Activated T-helper 17 cell treated with anti-CD3 and anti-CD28 coated beads, Interleukin-2, amount 50 U/mL, for 72 hours (primary cell): ENCODE data around the gene HOXC6. TPM values are rescaled to one million over a fixed set of nuclear protein-coding genes. Genes with fewer than 3 reads are reported as not detected.
A peak's percentile ranks its signal among the peaks of the same experiment; 100 is the strongest.

Experiments
- ATAC-seq: fragments of 150-1000 bp; cut with Tn5 transposase; replicated peaks from 2 replicates; pipeline ENCODE4 v1.10.0; 2021; ENCODE audit warnings: mild to moderate bottlenecking, moderate library complexity
- H3K27ac Mint-ChIP-seq: one replicate; pipeline ENCODE4 v1.8.0; 2022; ENCODE audit warnings: mixed read lengths
- H3K27me3 Mint-ChIP-seq: one replicate; pipeline ENCODE4 v1.8.0; 2022; ENCODE audit warnings: mixed read lengths
- H3K36me3 Mint-ChIP-seq: one replicate; pipeline ENCODE4 v1.8.0; 2022; ENCODE audit warnings: low read depth, mild to moderate bottlenecking, mixed read lengths
- H3K4me1 Mint-ChIP-seq: one replicate; pipeline ENCODE4 v1.8.0; 2022; ENCODE audit warnings: mixed read lengths
- H3K4me3 Mint-ChIP-seq: one replicate; pipeline ENCODE4 v1.8.0; 2022; ENCODE audit warnings: mild to moderate bottlenecking, mixed read lengths
- H3K9me3 Mint-ChIP-seq: one replicate; pipeline ENCODE4 v1.8.0; 2022; ENCODE audit warnings: mixed read lengths
- total RNA-seq, 2 donors: library from RNA; stranded (reverse); gene quantifications; one replicate each; pipeline ENCODE4 v1.2.3, GENCODE V29; 2022

Gene HOXC6
- total RNA-seq: not detected

GRCh38 chr12:54028314-54029201, at the start of gene HOXC6:
Gene HOXC6 (plus strand): TSS chr12:54028440. CDS start chr12:54028522, 82 bp downstream.
- no peak for ATAC-seq
- H3K9me3 Mint-ChIP-seq: no peaks in the 10 kb centered on the region
- no peak within 1 kb of the TSS for H3K4me3 Mint-ChIP-seq
- H3K27me3 Mint-ChIP-seq: peaks cover 61% of the 10 kb centered on the region
- H3K27ac Mint-ChIP-seq: no peak within 1 kb of the TSS
- no peaks in the 10 kb centered on the region for H3K4me1 Mint-ChIP-seq
- H3K36me3 Mint-ChIP-seq: peaks cover 11% of the 10 kb centered on the region

- no peak overlapping the region for H3K27ac Mint-ChIP-seq
- no peaks in the 10 kb centered on the region for H3K9me3 Mint-ChIP-seq
- peaks cover 10% of the 10 kb centered on the region for H3K36me3 Mint-ChIP-seq
- no peak overlapping the region for H3K4me3 Mint-ChIP-seq
- H3K4me1 Mint-ChIP-seq: no peaks in the 10 kb centered on the region
- no peak for ATAC-seq
- peaks cover 78% of the 10 kb centered on the region for H3K27me3 Mint-ChIP-seq
Observed at GRCh38 chr12:53978477-53979356, 49.5 kb upstream of the HOXC6 start.

GRCh38 chr12:53980104-53980801, 48.0 kb upstream of the HOXC6 start:
- no peak for ATAC-seq
- Mint-ChIP-seq H3K4me1 (no peaks in the 10 kb centered on the region), H3K27me3 (peaks cover 85% of the 10 kb centered on the region), H3K4me3 (no peak overlapping the region), H3K9me3 (no peaks in the 10 kb centered on the region), H3K27ac (no peak overlapping the region), H3K36me3 (peaks cover 17% of the 10 kb centered on the region)

- Mint-ChIP-seq H3K9me3 (no peaks in the 10 kb centered on the region), H3K4me1 (no peaks in the 10 kb centered on the region), H3K4me3 (no peak overlapping the region), H3K27me3 (peaks cover 82% of the 10 kb centered on the region), H3K27ac (no peak overlapping the region), H3K36me3 (peaks cover 23% of the 10 kb centered on the region)
- ATAC-seq: no peak
Observed at GRCh38 chr12:53980802-53981496, 47.3 kb upstream of the HOXC6 start.

DNA sequence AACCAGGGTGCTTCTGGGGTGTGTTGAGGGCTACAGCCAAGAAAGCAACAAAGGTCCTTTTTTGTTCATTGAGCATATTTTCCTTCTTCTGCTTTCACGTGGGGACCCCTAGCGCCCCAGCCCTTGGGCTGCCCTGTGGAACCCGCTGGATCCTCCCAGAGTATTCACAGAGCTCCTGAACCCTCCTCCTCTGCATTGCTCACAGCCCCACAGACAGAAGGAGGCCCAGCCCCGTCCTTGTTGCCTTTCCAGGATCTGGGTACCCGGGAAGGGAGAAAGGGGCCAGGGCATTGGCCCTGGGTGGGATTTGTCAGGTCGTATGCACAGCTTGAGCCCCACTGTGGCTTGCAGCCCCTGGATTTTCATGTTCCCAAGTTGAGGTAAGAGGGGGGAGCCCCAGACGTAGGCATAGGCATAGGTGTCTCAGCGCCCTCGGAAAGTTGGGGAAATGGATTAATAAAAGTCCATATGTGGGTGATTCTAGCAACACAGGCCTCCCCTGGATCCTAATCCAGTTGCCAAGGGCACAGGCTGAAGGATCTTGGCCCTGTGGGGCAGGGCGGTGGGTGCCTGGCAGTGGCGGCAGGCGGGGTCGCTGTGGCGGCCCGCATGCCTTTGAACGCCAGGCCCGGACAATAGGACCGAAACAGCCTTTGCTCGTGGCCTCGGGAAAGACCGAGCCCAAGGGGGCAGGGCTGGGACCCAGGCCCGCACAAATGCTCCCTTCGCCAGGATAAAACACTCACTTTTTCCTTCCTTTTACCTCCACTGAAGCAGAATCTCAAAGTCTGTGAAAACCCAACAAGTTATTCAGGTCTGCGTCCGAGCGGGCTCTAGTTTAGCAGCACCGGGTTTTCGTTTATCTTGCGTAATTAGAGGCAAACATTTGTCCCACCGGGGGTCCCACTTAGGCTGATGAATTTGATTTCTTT, 46.3 kb upstream of the HOXC6 start:
- H3K27me3 Mint-ChIP-seq: peaks cover 81% of the 10 kb centered on the region
- H3K36me3 Mint-ChIP-seq: peaks cover 23% of the 10 kb centered on the region
- no peaks in the 10 kb centered on the region for H3K9me3 Mint-ChIP-seq
- no peak for ATAC-seq
- no peak overlapping the region for H3K27ac Mint-ChIP-seq
- no peak overlapping the region for H3K4me3 Mint-ChIP-seq
- H3K4me1 Mint-ChIP-seq: no peaks in the 10 kb centered on the region

GRCh38 chr12:53982648-53983567, 45.3 kb upstream of the HOXC6 start:
- peaks cover 23% of the 10 kb centered on the region for H3K36me3 Mint-ChIP-seq
- no peak for ATAC-seq
- H3K27ac Mint-ChIP-seq: no peak overlapping the region
- H3K27me3 Mint-ChIP-seq: peaks cover 82% of the 10 kb centered on the region
- no peaks in the 10 kb centered on the region for H3K4me1 Mint-ChIP-seq
- H3K9me3 Mint-ChIP-seq: no peaks in the 10 kb centered on the region
- no peak overlapping the region for H3K4me3 Mint-ChIP-seq

- H3K27ac Mint-ChIP-seq: no peak overlapping the region
Observed at GRCh38 chr12:53983568-53983949, 44.7 kb upstream of the HOXC6 start.

GRCh38 chr12:53983950-53984572, 44.2 kb upstream of the HOXC6 start:
- H3K9me3 Mint-ChIP-seq: no peaks in the 10 kb centered on the region
- no peak overlapping the region for H3K27ac Mint-ChIP-seq
- peaks cover 83% of the 10 kb centered on the region for H3K27me3 Mint-ChIP-seq
- no peak overlapping the region for H3K4me3 Mint-ChIP-seq
- peaks cover 23% of the 10 kb centered on the region for H3K36me3 Mint-ChIP-seq
- H3K4me1 Mint-ChIP-seq: peaks cover 3% of the 10 kb centered on the region
- ATAC-seq: no peak

More at GRCh38 chr12:53983568-53983949, 44.7 kb upstream of the HOXC6 start:
- H3K4me1 Mint-ChIP-seq: no peaks in the 10 kb centered on the region
- peaks cover 23% of the 10 kb centered on the region for H3K36me3 Mint-ChIP-seq
- no peak for ATAC-seq
- H3K9me3 Mint-ChIP-seq: no peaks in the 10 kb centered on the region
- H3K4me3 Mint-ChIP-seq: no peak overlapping the region
- H3K27me3 Mint-ChIP-seq: peaks cover 82% of the 10 kb centered on the region

GRCh38 chr12:53984901-53985691, 43.1 kb upstream of the HOXC6 start, which contains the start of gene HOXC10:
Gene HOXC10 (plus strand): TSS chr12:53985146. CDS start chr12:53985260, 114 bp downstream.
- H3K4me3 Mint-ChIP-seq: peak within 1 kb of the TSS; percentile 39
- no peak within 1 kb of the TSS for H3K27ac Mint-ChIP-seq
- ATAC-seq: peak; percentile 89
- peaks cover 22% of the 10 kb centered on the region for H3K36me3 Mint-ChIP-seq
- peaks cover 84% of the 10 kb centered on the region for H3K27me3 Mint-ChIP-seq
- H3K4me1 Mint-ChIP-seq: peaks cover 12% of the 10 kb centered on the region
- no peaks in the 10 kb centered on the region for H3K9me3 Mint-ChIP-seq

- H3K4me1 Mint-ChIP-seq: peaks cover 17% of the 10 kb centered on the region
- no peaks in the 10 kb centered on the region for H3K9me3 Mint-ChIP-seq
- no peak overlapping the region for H3K27ac Mint-ChIP-seq
- H3K36me3 Mint-ChIP-seq: peaks cover 23% of the 10 kb centered on the region
- ATAC-seq: no peak
- H3K4me3 Mint-ChIP-seq: peak overlapping the region; percentile 39
- peaks cover 84% of the 10 kb centered on the region for H3K27me3 Mint-ChIP-seq
Observed at GRCh38 chr12:53985692-53985993, 42.6 kb upstream of the HOXC6 start.

DNA sequence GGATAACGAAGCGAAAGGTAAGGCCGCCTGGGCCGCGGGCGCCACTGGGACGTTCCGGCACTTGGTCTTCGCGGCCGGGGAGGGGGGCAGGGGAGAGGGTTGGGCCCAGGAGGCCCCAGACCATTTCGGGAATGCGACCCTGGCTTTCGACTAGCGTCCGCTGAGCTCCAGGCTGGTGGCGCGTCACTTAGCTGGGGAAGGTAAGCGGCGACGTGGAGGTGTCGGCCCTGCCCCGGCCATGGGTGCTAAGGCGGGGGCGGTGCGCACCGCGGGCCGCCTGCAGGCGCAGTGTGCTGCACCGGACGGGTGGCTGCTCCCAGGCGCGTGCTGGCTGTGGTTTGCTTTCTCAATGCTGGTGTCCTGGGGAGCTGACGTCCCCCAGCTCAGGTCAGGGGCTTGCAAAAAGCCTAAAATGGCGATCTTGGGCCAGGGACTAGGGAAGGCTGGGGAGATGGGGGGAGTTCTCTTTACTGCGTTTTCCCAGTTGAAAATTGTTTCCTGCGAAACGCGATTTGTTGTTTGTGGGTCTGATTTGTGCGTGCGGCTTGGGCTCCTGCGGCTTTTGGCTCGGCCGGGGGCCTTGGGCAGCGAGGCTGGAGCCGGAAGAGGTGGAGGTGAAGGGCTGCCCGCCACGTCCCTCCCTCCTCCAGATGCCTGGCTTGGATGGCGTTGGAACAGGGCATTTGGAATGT, 42.1 kb upstream of the HOXC6 start:
- peaks cover 23% of the 10 kb centered on the region for H3K36me3 Mint-ChIP-seq
- peaks cover 84% of the 10 kb centered on the region for H3K27me3 Mint-ChIP-seq
- peaks cover 17% of the 10 kb centered on the region for H3K4me1 Mint-ChIP-seq
- no peaks in the 10 kb centered on the region for H3K9me3 Mint-ChIP-seq
- peak overlapping the region; percentile 39 for H3K4me3 Mint-ChIP-seq
- H3K27ac Mint-ChIP-seq: no peak overlapping the region
- ATAC-seq: peak; percentile 18
